Measurements from ENCODE around the gene SLC37A1. TPM values are rescaled to one million over a fixed set of nuclear protein-coding genes. Genes with fewer than 3 reads are reported as not detected.

SLC37A1 gene
- total and polyA plus RNA-seq, 2 donors: 5.7 to 7.9 TPM

- DNase-seq (ENCODE audit: extremely low spot score): no peak
- no peaks in the 10 kb centered on the region for H3K4me1 ChIP-seq (ENCODE audit: insufficient read depth)
- H3K4me3 ChIP-seq (ENCODE audit: low read depth, low read length): no peak overlapping the region
- no peak overlapping the region for H3K27ac ChIP-seq (ENCODE audit: low read depth)
- no peaks in the 10 kb centered on the region for H3K36me3 ChIP-seq (ENCODE audit: insufficient read depth)
- 76% methylated on average over 4 of the region's 4 CpGs for WGBS
Observed at GRCh38 chr21:42489991-42490390, 23.7 kb upstream of the SLC37A1 start.

- peaks cover 1% of the 10 kb centered on the region for H3K4me1 ChIP-seq (ENCODE audit: insufficient read depth)
- H3K36me3 ChIP-seq (ENCODE audit: insufficient read depth): no peaks in the 10 kb centered on the region
- DNase-seq (ENCODE audit: extremely low spot score): no peak
- H3K27ac ChIP-seq (ENCODE audit: low read depth): no peak overlapping the region
- no peak overlapping the region for H3K4me3 ChIP-seq (ENCODE audit: low read depth, low read length)
Observed at GRCh38 chr21:42490720-42491119, 22.9 kb upstream of the SLC37A1 start.

GRCh38 chr21:42491328-42491727 lies 22.3 kb upstream of the SLC37A1 start:
- no peak overlapping the region for H3K4me3 ChIP-seq (ENCODE audit: low read depth, low read length)
- no peak overlapping the region for H3K27ac ChIP-seq (ENCODE audit: low read depth)
- peaks cover 1% of the 10 kb centered on the region for H3K4me1 ChIP-seq (ENCODE audit: insufficient read depth)
- DNase-seq (ENCODE audit: extremely low spot score): no peak
- H3K36me3 ChIP-seq (ENCODE audit: insufficient read depth): no peaks in the 10 kb centered on the region
- WGBS: 41% methylated on average over 1 of the region's 1 CpG

- no peak overlapping the region for H3K4me3 ChIP-seq (ENCODE audit: low read depth, low read length)
- H3K27ac ChIP-seq (ENCODE audit: low read depth): no peak overlapping the region
- WGBS: 74% methylated on average over 8 of the region's 8 CpGs
- no peaks in the 10 kb centered on the region for H3K36me3 ChIP-seq (ENCODE audit: insufficient read depth)
- no peak for DNase-seq (ENCODE audit: extremely low spot score)
- peaks cover 1% of the 10 kb centered on the region for H3K4me1 ChIP-seq (ENCODE audit: insufficient read depth)
Observed at GRCh38 chr21:42492201-42492600, 21.5 kb upstream of the SLC37A1 start.

GRCh38 chr21:42493109-42494060 lies 20.3 kb upstream of the SLC37A1 start:
- Histone ChIP-seq H3K4me3 (ENCODE audit: low read depth, low read length) (no peak overlapping the region), H3K27ac (ENCODE audit: low read depth) (no peak overlapping the region), H3K36me3 (ENCODE audit: insufficient read depth) (no peaks in the 10 kb centered on the region), H3K4me1 (ENCODE audit: insufficient read depth) (peaks cover 1% of the 10 kb centered on the region)
- no peak for DNase-seq (ENCODE audit: extremely low spot score)
- WGBS: 80% methylated on average over 13 of the region's 13 CpGs

- WGBS: 96% methylated on average over 5 of the region's 5 CpGs
- no peak for DNase-seq (ENCODE audit: extremely low spot score)
- Histone ChIP-seq H3K4me1 (ENCODE audit: insufficient read depth) (peaks cover 1% of the 10 kb centered on the region), H3K27ac (ENCODE audit: low read depth) (no peak overlapping the region), H3K4me3 (ENCODE audit: low read depth, low read length) (no peak overlapping the region), H3K36me3 (ENCODE audit: insufficient read depth) (no peaks in the 10 kb centered on the region)
Observed at GRCh38 chr21:42495027-42495426, 18.6 kb upstream of the SLC37A1 start.

GRCh38 chr21:42495765-42496119 lies 17.9 kb upstream of the SLC37A1 start:
- no peak overlapping the region for H3K27ac ChIP-seq (ENCODE audit: low read depth)
- H3K4me1 ChIP-seq (ENCODE audit: insufficient read depth): peaks cover 1% of the 10 kb centered on the region
- WGBS: 2% methylated on average over 18 of the region's 18 CpGs

GRCh38 chr21:42496120-42496838 lies 17.4 kb upstream of the SLC37A1 start, which contains the start of gene RSPH1:
Gene RSPH1, minus strand, starts transcription at chr21:42496224. Its CDS starts 38 bp downstream, at chr21:42496186.
- WGBS: under 1% methylated on average over 58 of the region's 58 CpGs

More at GRCh38 chr21:42495765-42496119, 17.9 kb upstream of the SLC37A1 start:
- H3K36me3 ChIP-seq (ENCODE audit: insufficient read depth): no peaks in the 10 kb centered on the region
- DNase-seq (ENCODE audit: extremely low spot score): no peak
- peak overlapping the region; percentile 36 for H3K4me3 ChIP-seq (ENCODE audit: low read depth, low read length)

GRCh38 chr21:42496839-42497202 lies 16.8 kb upstream of the SLC37A1 start:
- peak overlapping the region; percentile 52 for H3K4me3 ChIP-seq (ENCODE audit: low read depth, low read length)
- H3K4me1 ChIP-seq (ENCODE audit: insufficient read depth): peaks cover 1% of the 10 kb centered on the region
- WGBS: 18% methylated on average over 19 of the region's 19 CpGs
- DNase-seq (ENCODE audit: extremely low spot score): no peak
- H3K27ac ChIP-seq (ENCODE audit: low read depth): peak overlapping the region; percentile 58
- H3K36me3 ChIP-seq (ENCODE audit: insufficient read depth): no peaks in the 10 kb centered on the region

More at GRCh38 chr21:42496120-42496838, 17.4 kb upstream of the SLC37A1 start, which contains the start of gene RSPH1:
- H3K27ac ChIP-seq (ENCODE audit: low read depth): peak within 1 kb of the TSS; percentile 58
- H3K4me1 ChIP-seq (ENCODE audit: insufficient read depth): peaks cover 1% of the 10 kb centered on the region
- H3K4me3 ChIP-seq (ENCODE audit: low read depth, low read length): peak within 1 kb of the TSS; percentile 52
- peak; percentile 97 for DNase-seq (ENCODE audit: extremely low spot score)
- no peaks in the 10 kb centered on the region for H3K36me3 ChIP-seq (ENCODE audit: insufficient read depth)

- 71% methylated on average over 5 of the region's 5 CpGs for WGBS
- no peak overlapping the region for H3K27ac ChIP-seq (ENCODE audit: low read depth)
- DNase-seq (ENCODE audit: extremely low spot score): no peak
- peaks cover 1% of the 10 kb centered on the region for H3K4me1 ChIP-seq (ENCODE audit: insufficient read depth)
- no peak overlapping the region for H3K4me3 ChIP-seq (ENCODE audit: low read depth, low read length)
- no peaks in the 10 kb centered on the region for H3K36me3 ChIP-seq (ENCODE audit: insufficient read depth)
Observed at GRCh38 chr21:42498012-42498411, 15.6 kb upstream of the SLC37A1 start.

GRCh38 chr21:42499444-42500112 lies 14.1 kb upstream of the SLC37A1 start:
- Histone ChIP-seq H3K36me3 (ENCODE audit: insufficient read depth) (no peaks in the 10 kb centered on the region), H3K4me3 (ENCODE audit: low read depth, low read length) (no peak overlapping the region), H3K27ac (ENCODE audit: low read depth) (no peak overlapping the region), H3K4me1 (ENCODE audit: insufficient read depth) (peaks cover 1% of the 10 kb centered on the region)
- 77% methylated on average over 15 of the region's 15 CpGs for WGBS
- DNase-seq (ENCODE audit: extremely low spot score): no peak

- Histone ChIP-seq H3K4me3 (ENCODE audit: low read depth, low read length) (no peak overlapping the region), H3K4me1 (ENCODE audit: insufficient read depth) (peaks cover 1% of the 10 kb centered on the region), H3K36me3 (ENCODE audit: insufficient read depth) (no peaks in the 10 kb centered on the region), H3K27ac (ENCODE audit: low read depth) (no peak overlapping the region)
- no peak for DNase-seq (ENCODE audit: extremely low spot score)
- 90% methylated on average over 4 of the region's 4 CpGs for WGBS
Observed at GRCh38 chr21:42500225-42500624, 13.4 kb upstream of the SLC37A1 start.

GRCh38 chr21:42500736-42501135 lies 12.9 kb upstream of the SLC37A1 start:
- no peak overlapping the region for H3K27ac ChIP-seq (ENCODE audit: low read depth)
- H3K36me3 ChIP-seq (ENCODE audit: insufficient read depth): no peaks in the 10 kb centered on the region
- H3K4me1 ChIP-seq (ENCODE audit: insufficient read depth): no peaks in the 10 kb centered on the region
- no peak for DNase-seq (ENCODE audit: extremely low spot score)
- WGBS: 81% methylated on average over 5 of the region's 5 CpGs
- no peak overlapping the region for H3K4me3 ChIP-seq (ENCODE audit: low read depth, low read length)

Measured in urinary bladder (tissue), 4 donors.